ENCODE results near the gene CEACAM20. TPM values are rescaled to one million over a fixed set of nuclear protein-coding genes. Genes with fewer than 3 reads are reported as not detected.
A peak's percentile ranks its signal among the peaks of the same experiment; 100 is the strongest.

Gene CEACAM20
- total and polyA plus RNA-seq, 2 of the 13 experiments (the other 11 are each of a cell fraction or from before 2014, with no cell fraction given) = 0.04 TPM; not detected in 1

- in situ Hi-C loops (cut with HindIII; ENCODE audit: extremely low pct_ligation_motif_present, low pct_unique_long_range_greater_than_20kb) (loop anchor here (25.0 kb wide), 1 partner anchor 637 kb away; no protein-coding TSS in a partner anchor), intact Hi-C loops (cut with micrococcal nuclease; ENCODE audit: unreplicated experiment) (no loop called here)
- no peak for TF ChIP-seq SRF (IDR thresholded peaks at IDR 0.05; ENCODE audit: low read depth, low read length)
- TF ChIP-seq TAF15 (IDR thresholded peaks at IDR 0.05; ENCODE audit: low read depth, low read length, poor library complexity, severe bottlenecking) = no peak
- H3K4me3 ChIP-seq (replicated peaks in 1 of 3; ENCODE audit: insufficient read depth in 1 of 3, low read depth in 2 of 3, low read length in 3 of 3) = peak overlapping the region; percentile 87 to 98 (median 94)
- peaks cover 20% of the 10 kb centered on the region for H3K4me1 ChIP-seq (ENCODE audit: insufficient read depth, low read length)
- ATAC-seq = no peak
- peaks cover 48% of the 10 kb centered on the region for H3K9me3 ChIP-seq (ENCODE audit: low read length)
- POLR2A ChIA-PET = interaction anchor here (0.6 kb wide), 1 partner anchor 577 kb away, joined by 3 read pairs; no protein-coding TSS in a partner anchor
- no peak overlapping the region for H3K27ac ChIP-seq (ENCODE audit: extremely low read length, insufficient read depth, low read length)
- no peak overlapping the region for H2AFZ ChIP-seq (ENCODE audit: low read length)
- H4K20me1 ChIP-seq (ENCODE audit: insufficient read depth, low read length) = no peaks in the 10 kb centered on the region
- CTCF ChIA-PET (ENCODE audit: low intra/inter-chr PET ratio, low total read pairs) = no interaction called here
- peak overlapping the region; percentile 84; the same call in 1 of the 2 replicates for H3K9ac ChIP-seq (ENCODE audit: insufficient read depth, low read depth, low read length)
- H3K27me3 ChIP-seq (ENCODE audit: control insufficient read depth in 1 of 2, insufficient read depth in 2 of 2, low read length in 2 of 2) = no peaks in the 10 kb centered on the region; a peak in 1 of 5 replicates
- peak overlapping the region; percentile 93 for H3K4me2 ChIP-seq (ENCODE audit: low read depth, low read length)
- H3K36me3 ChIP-seq (replicated peaks in 1 of 2; ENCODE audit: control insufficient read depth in 1 of 2, insufficient read depth in 2 of 2, low read length in 2 of 2) = peaks cover 15 to 42% of the 10 kb centered on the region in 2 experiments
- peaks cover 23% of the 10 kb centered on the region for H3K79me2 ChIP-seq (ENCODE audit: insufficient read depth, low read length)
- DNase-seq (ENCODE audit: low spot score) = no peak
- no peak for FAIRE-seq
- BruUV-seq (replicated peaks) = no TSS peak
- WGBS (ENCODE audit: low lambda C conversion rate) = 97% methylated on average over 7 of the region's 9 CpGs
These were observed 30.5 kb downstream of the CEACAM20 start for GRCh38 chr19:44498988-44499387.

GRCh38 chr19:44496711-44497110 lies 32.8 kb downstream of the CEACAM20 start:
- Histone ChIP-seq H3K36me3 (replicated peaks in 1 of 2; ENCODE audit: control insufficient read depth in 1 of 2, insufficient read depth in 2 of 2, low read length in 2 of 2) (peaks cover 25 to 65% of the 10 kb centered on the region in 2 experiments), H3K9ac (ENCODE audit: insufficient read depth, low read depth, low read length) (no peak overlapping the region), H3K27ac (ENCODE audit: extremely low read length, insufficient read depth, low read length) (no peak overlapping the region), H3K9me3 (ENCODE audit: low read length) (peaks cover 70% of the 10 kb centered on the region), H3K27me3 (ENCODE audit: control insufficient read depth in 1 of 2, insufficient read depth in 2 of 2, low read length in 2 of 2) (no peaks in the 10 kb centered on the region), H3K4me2 (ENCODE audit: low read depth, low read length) (no peak overlapping the region), H3K4me3 (replicated peaks in 1 of 3; ENCODE audit: insufficient read depth in 1 of 3, low read depth in 2 of 3, low read length in 3 of 3) (no peak overlapping the region), H2AFZ (ENCODE audit: low read length) (no peak overlapping the region), H3K79me2 (ENCODE audit: insufficient read depth, low read length) (peaks cover 23% of the 10 kb centered on the region), H3K4me1 (ENCODE audit: insufficient read depth, low read length) (peaks cover 20% of the 10 kb centered on the region), H4K20me1 (ENCODE audit: insufficient read depth, low read length) (no peaks in the 10 kb centered on the region)
- ATAC-seq (no peak), FAIRE-seq (no peak), DNase-seq (ENCODE audit: low spot score) (no peak)
- BruUV-seq (replicated peaks) = no TSS peak
- intact Hi-C loops (cut with micrococcal nuclease; ENCODE audit: unreplicated experiment) = no loop called here
- in situ Hi-C loops (cut with HindIII; ENCODE audit: extremely low pct_ligation_motif_present, low pct_unique_long_range_greater_than_20kb) = loop anchor here (25.0 kb wide), 1 partner anchor 634 kb away; no protein-coding TSS in a partner anchor
- POLR2A ChIA-PET = no interaction called here
- TF ChIP-seq SNAI1 (CRISPR knock-in tag; IDR thresholded peaks at IDR 0.05; ENCODE audit: borderline replicate concordance) (no peak), SP140L (CRISPR knock-in tag; IDR thresholded peaks at IDR 0.05; ENCODE audit: borderline replicate concordance) (no peak), MAFK (conservative IDR thresholded peaks at IDR 0.05 in 1 of 2, IDR thresholded peaks at IDR 0.05 in 1 of 2; ENCODE audit: low read length in 2 of 2) (peak; percentile 63 to 78; a peak in 3 of 4 replicates), ZNF280B (CRISPR knock-in tag; IDR thresholded peaks at IDR 0.05; ENCODE audit: borderline replicate concordance) (no peak), ZFP37 (CRISPR knock-in tag; IDR thresholded peaks at IDR 0.05; ENCODE audit: borderline replicate concordance) (no peak), POGZ (CRISPR knock-in tag; IDR thresholded peaks at IDR 0.05) (no peak), MAFF (IDR thresholded peaks at IDR 0.05; ENCODE audit: low read depth, low read length) (peak; percentile 63), ZNF850 (CRISPR knock-in tag; conservative IDR thresholded peaks at IDR 0.05) (no peak)
- TF ChIP-seq, protein P1, sequence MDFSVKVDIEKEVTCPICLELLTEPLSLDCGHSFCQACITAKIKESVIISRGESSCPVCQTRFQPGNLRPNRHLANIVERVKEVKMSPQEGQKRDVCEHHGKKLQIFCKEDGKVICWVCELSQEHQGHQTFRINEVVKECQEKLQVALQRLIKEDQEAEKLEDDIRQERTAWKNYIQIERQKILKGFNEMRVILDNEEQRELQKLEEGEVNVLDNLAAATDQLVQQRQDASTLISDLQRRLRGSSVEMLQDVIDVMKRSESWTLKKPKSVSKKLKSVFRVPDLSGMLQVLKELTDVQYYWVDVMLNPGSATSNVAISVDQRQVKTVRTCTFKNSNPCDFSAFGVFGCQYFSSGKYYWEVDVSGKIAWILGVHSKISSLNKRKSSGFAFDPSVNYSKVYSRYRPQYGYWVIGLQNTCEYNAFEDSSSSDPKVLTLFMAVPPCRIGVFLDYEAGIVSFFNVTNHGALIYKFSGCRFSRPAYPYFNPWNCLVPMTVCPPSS (IDR thresholded peaks at IDR 0.05) = no peak
- 100% methylated on average over 1 of the region's 1 CpG for WGBS (ENCODE audit: low lambda C conversion rate)
- CTCF ChIA-PET (ENCODE audit: low intra/inter-chr PET ratio, low total read pairs) = no interaction called here

All from HepG2 (cell line).